IMR-90 (cell line): ENCODE results near the gene PLD6. TPM values are rescaled to one million over a fixed set of nuclear protein-coding genes. Genes with fewer than 3 reads are reported as not detected.

Source experiments
- ATAC-seq: fragments of 200-7000 bp; cut with Tn5 transposase; 2 replicates; pipeline ENCODE4 v1.9.1; 2020; ENCODE audit warnings: low read depth, mild to moderate bottlenecking, moderate library complexity
- BruUV-seq: library from RNA; stranded (reverse); fragments of 400-500 nt; replicated peaks from 2 replicates; lab custom pipeline; 2021; lab: Mats Ljungman, UMichigan
- CTCF ChIA-PET: fragments of 300-600 bp; formaldehyde crosslinking; extraction: SDS; loops from one replicate; lab custom pipeline; 2021; ENCODE audit warnings: antibody characterized with exemption; lab: Yijun Ruan, JAX
- POLR2A ChIA-PET: fragments of 300-600 bp; sonication (Branson Sonifier 250); formaldehyde crosslinking; loops from one replicate; lab custom pipeline; 2022; ENCODE audit warnings: antibody characterized with exemption; ENCODE audit not compliant: unreplicated experiment; lab: Charles Lee
- DNase-seq: peaks from one replicate; pipeline ENCODE4 v3.0.0; 2013
- H2AFZ ChIP-seq: replicated peaks from 2 replicates; pipeline ENCODE3; 2013; ENCODE audit warnings: low read length, mild to moderate bottlenecking; ENCODE audit not compliant: poor library complexity
- H2AK5ac ChIP-seq: 2 replicates; pipeline ENCODE4 v1.6.1; 2013; ENCODE audit warnings: low read depth, low read length, inconsistent platforms
- H2AK9ac ChIP-seq: replicated peaks from 2 replicates; pipeline ENCODE3; 2013; ENCODE audit warnings: mild to moderate bottlenecking, low read depth, low read length, moderate library complexity; ENCODE audit not compliant: poor library complexity
- H2BK120ac ChIP-seq: 2 replicates; pipeline ENCODE4 v1.6.1; 2013; ENCODE audit warnings: low read depth, low read length, inconsistent platforms
- H2BK15ac ChIP-seq: 3 replicates; pipeline ENCODE4 v1.6.1; 2013; ENCODE audit warnings: low read depth, low read length, inconsistent platforms
- H2BK20ac ChIP-seq: 2 replicates; pipeline ENCODE4 v1.6.1; 2013; ENCODE audit warnings: low read depth, mild to moderate bottlenecking, inconsistent platforms, low read length, moderate library complexity
- H2BK5ac ChIP-seq: 2 replicates; pipeline ENCODE4 v1.6.1; 2013; ENCODE audit warnings: mild to moderate bottlenecking, low read depth, low read length, inconsistent platforms; ENCODE audit not compliant: poor library complexity, severe bottlenecking
- H3K14ac ChIP-seq: replicated peaks from 2 replicates; pipeline ENCODE4 v1.6.1; 2013; ENCODE audit warnings: low read depth, low read length, inconsistent platforms
- H3K18ac ChIP-seq: 2 replicates; pipeline ENCODE4 v1.6.1; 2013; ENCODE audit warnings: low read depth, low read length, control low read depth
- H3K23ac ChIP-seq: 2 replicates; pipeline ENCODE4 v1.6.1; 2013; ENCODE audit warnings: low read depth, low read length, inconsistent platforms
- H3K27ac ChIP-seq: 2 replicates; pipeline ENCODE4 v1.5.1; 2013; ENCODE audit warnings: mild to moderate bottlenecking, control low read depth, low read length; ENCODE audit not compliant: insufficient read depth
- H3K27me3 ChIP-seq: 2 replicates; pipeline ENCODE4 v1.6.1; 2013; ENCODE audit warnings: low read length; ENCODE audit not compliant: control insufficient read depth, insufficient read depth
- H3K36me3 ChIP-seq: 2 replicates; pipeline ENCODE4 v1.6.1; 2013; ENCODE audit warnings: low read length, mixed read lengths; ENCODE audit not compliant: control insufficient read depth, insufficient read depth
- H3K4ac ChIP-seq: 2 replicates; pipeline ENCODE4 v1.6.1; 2013; ENCODE audit warnings: low read depth, low read length, inconsistent platforms
- H3K4me1 ChIP-seq: 2 replicates; pipeline ENCODE4 v1.6.1; 2013; ENCODE audit warnings: low read length, mixed read lengths; ENCODE audit not compliant: control insufficient read depth, insufficient read depth
- H3K4me2 ChIP-seq: 2 replicates; pipeline ENCODE4 v1.6.1; 2013; ENCODE audit warnings: low read depth, mild to moderate bottlenecking, control low read depth, low read length, moderate library complexity
- H3K4me3 ChIP-seq: 2 replicates; pipeline ENCODE4 v1.5.1; 2013; ENCODE audit warnings: low read depth, mild to moderate bottlenecking, control low read depth, low read length, moderate library complexity; ENCODE audit not compliant: insufficient read depth
- H3K56ac ChIP-seq: 2 replicates; pipeline ENCODE4 v1.6.1; 2013; ENCODE audit warnings: low read length, inconsistent platforms; ENCODE audit not compliant: insufficient read depth; ENCODE audit errors: extremely low read depth
- H3K79me1 ChIP-seq, 2 experiments: 2 replicates each; pipeline ENCODE4 v1.6.1; 2013; ENCODE audit warnings: low read length in 2 of 2, inconsistent platforms in 1 of 2, low read depth in 1 of 2
- H3K9ac ChIP-seq: 2 replicates; pipeline ENCODE4 v1.6.1; 2013; ENCODE audit warnings: low read depth, low read length, control low read depth
- H3K9me1 ChIP-seq: 2 replicates; pipeline ENCODE4 v1.6.1; 2013; ENCODE audit warnings: low read length, inconsistent platforms; ENCODE audit not compliant: insufficient read depth
- H3K9me3 ChIP-seq: 2 replicates; pipeline ENCODE4 v1.6.1; 2013; ENCODE audit warnings: low read length; ENCODE audit not compliant: control insufficient read depth, insufficient read depth
- H4K20me1 ChIP-seq: 2 replicates; pipeline ENCODE4 v1.6.1; 2013; ENCODE audit warnings: low read length, inconsistent platforms; ENCODE audit not compliant: insufficient read depth
- H4K5ac ChIP-seq: 2 replicates; pipeline ENCODE4 v1.6.1; 2013; ENCODE audit warnings: mild to moderate bottlenecking, low read depth, low read length, control low read depth
- H4K8ac ChIP-seq, 2 experiments: 2 replicates each; pipeline ENCODE4 v1.6.1; 2013; ENCODE audit warnings: low read depth in 2 of 2, low read length in 2 of 2, control low read depth in 1 of 2, inconsistent platforms in 1 of 2
- H4K91ac ChIP-seq: 2 replicates; pipeline ENCODE4 v1.6.1; 2013; ENCODE audit warnings: low read depth, low read length, inconsistent platforms; ENCODE audit not compliant: insufficient read depth
- BHLHE40 ChIP-seq: fragments of 150-350 bp; IDR thresholded peaks from 2 replicates; pipeline ENCODE4 v1.6.1; 2016; ENCODE audit warnings: mild to moderate bottlenecking, low read depth, low read length
- CEBPB ChIP-seq: IDR thresholded peaks from 2 replicates; pipeline ENCODE4 v1.6.1; 2012; ENCODE audit warnings: low read depth, low read length, improper control_type of control experiment
- CHD1 ChIP-seq: IDR thresholded peaks from 2 replicates; pipeline ENCODE4 v1.6.1; 2012; ENCODE audit warnings: low read depth, low read length, improper control_type of control experiment
- CTCF ChIP-seq: conservative IDR thresholded peaks from 2 replicates; pipeline ENCODE4 v1.5.1; 2012; ENCODE audit warnings: mild to moderate bottlenecking, low read depth, low read length, improper control_type of control experiment
- ELK1 ChIP-seq: fragments of 150-350 bp; IDR thresholded peaks from 2 replicates; pipeline ENCODE4 v1.6.1; 2016; ENCODE audit warnings: low read depth, mild to moderate bottlenecking, low read length, moderate library complexity, borderline replicate concordance
- FOS ChIP-seq: fragments of 150-350 bp; IDR thresholded peaks from 2 replicates; pipeline ENCODE4 v1.6.1; 2016; ENCODE audit warnings: low read depth, low read length
- MAFK ChIP-seq: IDR thresholded peaks from 2 replicates; pipeline ENCODE4 v1.6.1; 2012; ENCODE audit warnings: low read depth, low read length, improper control_type of control experiment
- MAZ ChIP-seq: IDR thresholded peaks from 2 replicates; pipeline ENCODE4 v1.6.1; 2012; ENCODE audit warnings: low read depth, mild to moderate bottlenecking, low read length, improper control_type of control experiment, moderate library complexity, borderline replicate concordance
- MXI1 ChIP-seq: IDR thresholded peaks from 2 replicates; pipeline ENCODE4 v1.6.1; 2012; ENCODE audit warnings: low read depth, mild to moderate bottlenecking, low read length, moderate library complexity, borderline replicate concordance
- NFE2L2 ChIP-seq: fragments of 150-350 bp; IDR thresholded peaks from 2 replicates; pipeline ENCODE4 v1.6.1; 2016; ENCODE audit warnings: low read depth, mild to moderate bottlenecking, low read length
- POLR2A ChIP-seq: IDR thresholded peaks from 2 replicates; pipeline ENCODE4 v1.6.1; 2012; ENCODE audit warnings: mild to moderate bottlenecking, low read depth, low read length
- RAD21 ChIP-seq: IDR thresholded peaks from 2 replicates; pipeline ENCODE4 v1.6.1; 2012; ENCODE audit warnings: low read length, improper control_type of control experiment
- RCOR1 ChIP-seq: IDR thresholded peaks from 2 replicates; pipeline ENCODE4 v1.6.1; 2012; ENCODE audit warnings: mild to moderate bottlenecking, low read length, improper control_type of control experiment; ENCODE audit not compliant: insufficient replicate concordance
- RFX5 ChIP-seq: IDR thresholded peaks from 2 replicates; pipeline ENCODE4 v1.8.0; 2012; ENCODE audit warnings: low read depth, mild to moderate bottlenecking, low read length, moderate library complexity
- SMC3 ChIP-seq: fragments of 150-350 bp; IDR thresholded peaks from 2 replicates; pipeline ENCODE4 v1.6.1; 2016; ENCODE audit warnings: low read depth, mild to moderate bottlenecking, antibody characterized with exemption, low read length, moderate library complexity
- USF2 ChIP-seq: fragments of 150-350 bp; IDR thresholded peaks from 2 replicates; pipeline ENCODE4 v1.6.1; 2017; ENCODE audit warnings: mild to moderate bottlenecking, antibody characterized with exemption, low read length, low read depth
- WGBS, 2 experiments: methylation state at CpG; one replicate each; pipeline versions ENCODE4 v1.1.5 to v1.1.7; 2013; ENCODE audit warnings: missing lambda C conversion rate in 2 of 2; ENCODE audit not compliant: insufficient read length in 1 of 2; ENCODE audit errors: extremely low coverage in 2 of 2; 5-methylcytosine and 5-hydroxymethylcytosine counted together
- dilution Hi-C: fragments of 300-500 bp; cut with HindIII; formaldehyde crosslinking; loops from one replicate; pipeline ENCODE4 v1.14.3; 2018; ENCODE audit warnings: low sequenced_read_pairs; ENCODE audit not compliant: unreplicated experiment
- in situ Hi-C: fragments of 300-500 bp; cut with MboI; formaldehyde crosslinking; loops from 3 replicates; pipeline ENCODE4 v1.14.3; 2019; ENCODE audit warnings: low sequenced_read_pairs, inconsistent platforms, mixed read lengths
- intact Hi-C: fragments of 100-400 bp; cut with micrococcal nuclease; formaldehyde crosslinking; loops from 2 replicates; pipeline ENCODE4 v1.10.0; 2022
- polyA plus RNA-seq, 3 experiments: library from polyadenylated mRNA; depleted of rRNA; stranded (reverse); fragments of >200 nt; gene quantifications; 2 replicates each; pipeline ENCODE4 v1.2.3, GENCODE V29; 2012; ENCODE audit warnings: low replicate concordance in 1 of 3
- total RNA-seq: library from RNA; depleted of rRNA; stranded (reverse); fragments of >200 nt; gene quantifications from 2 replicates; pipeline ENCODE4 v1.2.3, GENCODE V29; 2012

Gene PLD6
- total and polyA plus RNA-seq, 2 of the 4 experiments (the other 2 are of a cell fraction): 1.1 to 1.5 TPM

GRCh38 chr17:17224137-17224536 lies 18.0 kb upstream of the PLD6 start:
- ChIA-PET POLR2A (no interaction called here), CTCF (no interaction called here)
- Histone ChIP-seq H4K91ac (no peak overlapping the region), H4K8ac (no peak overlapping the region), H3K14ac (no peak overlapping the region), H3K4me2 (no peak overlapping the region), H2AFZ (no peak overlapping the region), H2BK15ac (no peak overlapping the region), H3K9me3 (no peaks in the 10 kb centered on the region), H2BK120ac (no peak overlapping the region), H3K9me1 (0 out of 2 replicates have a peak, but pooled peaks cover 8% of the 10 kb centered on the region), H3K23ac (no peak overlapping the region), H2AK9ac (no peak overlapping the region), H2BK20ac (no peak overlapping the region), H3K27me3 (no peaks in the 10 kb centered on the region), H3K4me1 (no peaks in the 10 kb centered on the region), H3K9ac (no peak overlapping the region), H3K79me1 (peaks cover 6 to 59% of the 10 kb centered on the region in 2 experiments; a peak in 3 of 4 replicates), H2BK5ac (no peak overlapping the region), H2AK5ac (no peak overlapping the region), H4K5ac (no peak overlapping the region), H3K56ac (no peak overlapping the region), H3K36me3 (peaks cover 86% of the 10 kb centered on the region), H3K4ac (no peak overlapping the region), H3K27ac (no peak overlapping the region), H3K4me3 (no peak overlapping the region), H3K18ac (no peak overlapping the region), H4K20me1 (peaks cover 34% of the 10 kb centered on the region)
- in situ Hi-C loops (no loop called here), intact Hi-C loops (no loop called here), dilution Hi-C loops (no loop called here)
- DNase-seq (no peak), ATAC-seq (no peak)
- 83% methylated on average over 1 of the region's 8 CpGs; no CpG with 5 or more reads in 1 of the 2 experiments for WGBS, 2 experiments
- TF ChIP-seq CHD1: no peak
- no peak for TF ChIP-seq MXI1
- no peak for TF ChIP-seq RFX5
- TF ChIP-seq NFE2L2: no peak
- TF ChIP-seq POLR2A: no peak
- no peak for TF ChIP-seq ELK1
- no peak for TF ChIP-seq USF2
- TF ChIP-seq BHLHE40: no peak
- TF ChIP-seq CEBPB: no peak
- no peak for TF ChIP-seq SMC3
- no peak for TF ChIP-seq RCOR1
- TF ChIP-seq CTCF: no peak
- no peak for TF ChIP-seq RAD21
- no peak for TF ChIP-seq MAZ
- no peak for TF ChIP-seq FOS
- no peak for TF ChIP-seq MAFK
- BruUV-seq: no TSS peak
